ENCODE results near the gene ELL.

GRCh38 chr19:18438331-18439024 lies 83.4 kb downstream of the ELL start:
- no peak for TF ChIP-seq POLR2AphosphoS5 (IDR thresholded peaks at IDR 0.05; ENCODE audit: low read depth)
- TF ChIP-seq CTCF (IDR thresholded peaks at IDR 0.05; ENCODE audit: insufficient read depth, low read length), result no peak
- TF ChIP-seq, protein P1, sequence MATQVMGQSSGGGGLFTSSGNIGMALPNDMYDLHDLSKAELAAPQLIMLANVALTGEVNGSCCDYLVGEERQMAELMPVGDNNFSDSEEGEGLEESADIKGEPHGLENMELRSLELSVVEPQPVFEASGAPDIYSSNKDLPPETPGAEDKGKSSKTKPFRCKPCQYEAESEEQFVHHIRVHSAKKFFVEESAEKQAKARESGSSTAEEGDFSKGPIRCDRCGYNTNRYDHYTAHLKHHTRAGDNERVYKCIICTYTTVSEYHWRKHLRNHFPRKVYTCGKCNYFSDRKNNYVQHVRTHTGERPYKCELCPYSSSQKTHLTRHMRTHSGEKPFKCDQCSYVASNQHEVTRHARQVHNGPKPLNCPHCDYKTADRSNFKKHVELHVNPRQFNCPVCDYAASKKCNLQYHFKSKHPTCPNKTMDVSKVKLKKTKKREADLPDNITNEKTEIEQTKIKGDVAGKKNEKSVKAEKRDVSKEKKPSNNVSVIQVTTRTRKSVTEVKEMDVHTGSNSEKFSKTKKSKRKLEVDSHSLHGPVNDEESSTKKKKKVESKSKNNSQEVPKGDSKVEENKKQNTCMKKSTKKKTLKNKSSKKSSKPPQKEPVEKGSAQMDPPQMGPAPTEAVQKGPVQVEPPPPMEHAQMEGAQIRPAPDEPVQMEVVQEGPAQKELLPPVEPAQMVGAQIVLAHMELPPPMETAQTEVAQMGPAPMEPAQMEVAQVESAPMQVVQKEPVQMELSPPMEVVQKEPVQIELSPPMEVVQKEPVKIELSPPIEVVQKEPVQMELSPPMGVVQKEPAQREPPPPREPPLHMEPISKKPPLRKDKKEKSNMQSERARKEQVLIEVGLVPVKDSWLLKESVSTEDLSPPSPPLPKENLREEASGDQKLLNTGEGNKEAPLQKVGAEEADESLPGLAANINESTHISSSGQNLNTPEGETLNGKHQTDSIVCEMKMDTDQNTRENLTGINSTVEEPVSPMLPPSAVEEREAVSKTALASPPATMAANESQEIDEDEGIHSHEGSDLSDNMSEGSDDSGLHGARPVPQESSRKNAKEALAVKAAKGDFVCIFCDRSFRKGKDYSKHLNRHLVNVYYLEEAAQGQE (IDR thresholded peaks at IDR 0.05; ENCODE audit: insufficient replicate concordance, low read depth), result no peak

Measured in HL-60 (cell line).